HepG2 (cell line): ENCODE measurements around the gene PDCD11. TPM values are rescaled to one million over a fixed set of nuclear protein-coding genes. Genes with fewer than 3 reads are reported as not detected.
A peak's percentile ranks its signal among the peaks of the same experiment; 100 is the strongest.

Experiments
- ARNT2 ChIP-seq: sonication (generic); formaldehyde crosslinking; IDR thresholded peaks from 2 replicates; pipeline ENCODE4 v1.8.0; 2022; ENCODE audit warnings: mild to moderate bottlenecking, low read depth, missing genetic modification reagents, moderate library complexity
- ARNTL ChIP-seq: sonication (generic); formaldehyde crosslinking; IDR thresholded peaks from 2 replicates; pipeline ENCODE4 v1.4.0; 2020; ENCODE audit warnings: mild to moderate bottlenecking, missing genetic modification reagents
- ASH2L ChIP-seq: fragments of 300-600, 200-600 bp; sonication (generic); IDR thresholded peaks from 2 replicates; pipeline ENCODE4 v1.7.0; 2017; ENCODE audit warnings: low read depth, mild to moderate bottlenecking, moderate library complexity, mixed read lengths, low read length; ENCODE audit not compliant: insufficient read length
- BORCS8-MEF2B ChIP-seq: sonication (generic); formaldehyde crosslinking; IDR thresholded peaks from 2 replicates; pipeline ENCODE4 v1.8.0; 2022; ENCODE audit warnings: mild to moderate bottlenecking, missing genetic modification reagents
- CHD2 ChIP-seq: IDR thresholded peaks from 2 replicates; pipeline ENCODE4 v1.6.1; 2011; ENCODE audit warnings: low read depth, low read length, improper control_type of control experiment
- FOXO1 ChIP-seq: sonication (generic); formaldehyde crosslinking; IDR thresholded peaks from 2 replicates; pipeline ENCODE4 v1.4.0; 2020; ENCODE audit warnings: missing genetic modification reagents
- GABPA ChIP-seq, 2 experiments: IDR thresholded peaks; 2 replicates each; pipeline ENCODE4 v1.6.1; 2011 to 2016; ENCODE audit warnings: low read depth in 2 of 2, low read length in 1 of 2, missing biosample characterization in 1 of 2, missing genetic modification characterization in 1 of 2
- MBNL3 ChIP-seq: fragments of 250-450 bp; sonication (Bioruptor Pico); conservative IDR thresholded peaks from 2 replicates; pipeline ENCODE4 v1.8.0; 2022; ENCODE audit warnings: mild to moderate bottlenecking, inconsistent platforms
- NR0B2 ChIP-seq: sonication (generic); formaldehyde crosslinking; IDR thresholded peaks from 2 replicates; pipeline ENCODE4 v1.4.0; 2020; ENCODE audit warnings: mild to moderate bottlenecking, missing genetic modification reagents
- SIN3A ChIP-seq: IDR thresholded peaks from 2 replicates; pipeline ENCODE4 v1.6.1; 2011; ENCODE audit warnings: low read depth, mild to moderate bottlenecking, control low read depth, low read length, borderline replicate concordance
- ZBTB2 ChIP-seq: sonication (generic); formaldehyde crosslinking; IDR thresholded peaks from 2 replicates; pipeline ENCODE4 v1.8.0; 2022; ENCODE audit warnings: low read depth, missing genetic modification reagents
- ZBTB4 ChIP-seq: sonication (generic); formaldehyde crosslinking; IDR thresholded peaks from 2 replicates; pipeline ENCODE4 v1.4.0; 2020; ENCODE audit warnings: missing genetic modification reagents, mild to moderate bottlenecking, borderline replicate concordance
- ZMAT3 ChIP-seq: sonication (generic); formaldehyde crosslinking; conservative IDR thresholded peaks from 2 replicates; pipeline ENCODE4 v1.7.0; 2021; ENCODE audit warnings: missing genetic modification reagents
- ZMYM4 ChIP-seq: sonication (generic); formaldehyde crosslinking; IDR thresholded peaks from 2 replicates; pipeline ENCODE4 v1.8.1; 2023; ENCODE audit warnings: mild to moderate bottlenecking, missing genetic modification reagents
- ZNF230 ChIP-seq: sonication (generic); formaldehyde crosslinking; IDR thresholded peaks from 2 replicates; pipeline ENCODE4 v1.4.0; 2020; ENCODE audit warnings: mild to moderate bottlenecking, missing genetic modification reagents
- ZNF432 ChIP-seq: sonication (generic); formaldehyde crosslinking; IDR thresholded peaks from 2 replicates; pipeline ENCODE4 v1.5.0; 2020; ENCODE audit warnings: missing genetic modification reagents, mild to moderate bottlenecking, borderline replicate concordance
- ZNF496 ChIP-seq: sonication (generic); formaldehyde crosslinking; IDR thresholded peaks from 2 replicates; pipeline ENCODE4 v1.8.1; 2023; ENCODE audit warnings: mild to moderate bottlenecking, moderate library complexity, missing genetic modification reagents; ENCODE audit not compliant: insufficient replicate concordance
- ZNF564 ChIP-seq: sonication (generic); formaldehyde crosslinking; IDR thresholded peaks from 2 replicates; pipeline ENCODE4 v1.8.1; 2023; ENCODE audit warnings: mild to moderate bottlenecking, missing genetic modification reagents
- ZNF614 ChIP-seq: IDR thresholded peaks from 2 replicates; pipeline ENCODE4 v1.6.1; 2018; ENCODE audit warnings: missing biosample characterization, missing genetic modification reagents, inconsistent platforms, borderline replicate concordance
- ZNF800 ChIP-seq: sonication (generic); formaldehyde crosslinking; IDR thresholded peaks from 2 replicates; pipeline ENCODE4 v1.4.0; 2020; ENCODE audit warnings: missing genetic modification reagents
- ZNF841 ChIP-seq: sonication (generic); formaldehyde crosslinking; IDR thresholded peaks from 2 replicates; pipeline ENCODE4 v1.8.1; 2023; ENCODE audit warnings: missing genetic modification reagents, borderline replicate concordance
- polyA plus RNA-seq, 8 experiments: library from polyadenylated mRNA; depleted of rRNA in 3 of 8; stranded (reverse) in 7 of 8; unstranded in 1 of 8; fragments of >200 nt; fragmentation: Illumina TruSeq in 4 of 8; extraction: Trizol in 4 of 8; gene quantifications; 2 replicates each; pipeline versions ENCODE4 v1.2.1 to v1.2.3, GENCODE V29; 2011 to 2016; ENCODE audit warnings: low read depth in 4 of 8, missing spikeins in 1 of 8, mixed read lengths in 1 of 8; ENCODE audit not compliant: insufficient read depth in 1 of 8
- total RNA-seq, 5 experiments: library from RNA; depleted of rRNA; stranded (reverse); fragments of >200 nt; fragmentation: Illumina TruSeq; extraction: Trizol; gene quantifications; 2 replicates each; pipeline ENCODE4 v1.2.3, GENCODE V29; 2016; ENCODE audit warnings: low read depth in 1 of 5

The PDCD11 gene
- total and polyA plus RNA-seq, 2 of the 13 experiments (the other 11 are each of a cell fraction or from before 2014, with no cell fraction given) = 12.8 to 52.8 TPM

GRCh38 chr10:103396067-103396788 is at the start of gene PDCD11, which contains the start of gene ATP5MK (continued):
- no peak; the same call in 1 of the 2 replicates for TF ChIP-seq NR0B2
- TF ChIP-seq ZNF800 (CRISPR knock-in tag) = peak; percentile 73; the same call in 1 of the 2 replicates
- TF ChIP-seq ARNTL (CRISPR knock-in tag) = no peak
- TF ChIP-seq ZNF564 (CRISPR knock-in tag) = peak; percentile 56; the same call in 1 of the 2 replicates
- TF ChIP-seq ZNF614 (CRISPR knock-in tag) = peak; percentile 82; the same call in 1 of the 2 replicates
- TF ChIP-seq FOXO1 (CRISPR knock-in tag) = peak; percentile 2; the same call in 1 of the 2 replicates
- peak; percentile 77 for TF ChIP-seq ASH2L
- TF ChIP-seq BORCS8-MEF2B (CRISPR knock-in tag) = peak; percentile 90; the same call in 1 of the 2 replicates
- 0 out of 2 replicates have a peak, but pooled peaks have one; percentile 53 for TF ChIP-seq ZMAT3 (CRISPR knock-in tag)
- no peak for TF ChIP-seq MBNL3 (CRISPR knock-in tag)
- TF ChIP-seq ZBTB4 (CRISPR knock-in tag) = peak; percentile 8; the same call in 1 of the 2 replicates
- peak; percentile 55; the same call in 1 of the 2 replicates for TF ChIP-seq ZBTB2 (CRISPR knock-in tag)
- peak; percentile 85; the same call in 1 of the 2 replicates for TF ChIP-seq ZMYM4
- TF ChIP-seq ZNF841 = 0 out of 2 replicates have a peak, but pooled peaks have one; percentile 31
- TF ChIP-seq ARNT2 (CRISPR knock-in tag) = peak; percentile 90
- peak; percentile 87 for TF ChIP-seq SIN3A
- TF ChIP-seq ZNF230 (CRISPR knock-in tag) = no peak; the same call in 1 of the 2 replicates
- TF ChIP-seq ZNF432 (CRISPR knock-in tag) = no peak
- no peak for TF ChIP-seq ZNF496 (CRISPR knock-in tag)
- TF ChIP-seq GABPA (IDR thresholded peaks at IDR 0.05; ENCODE audit: low read depth, low read length) = peak; percentile 97
- peak; percentile 99 for TF ChIP-seq GABPA (CRISPR knock-in tag; IDR thresholded peaks at IDR 0.05; ENCODE audit: low read depth)
- TF ChIP-seq CHD2 = no peak
